HepG2 (cell line): ENCODE measurements around the gene TMEM97. TPM values are rescaled to one million over a fixed set of nuclear protein-coding genes. Genes with fewer than 3 reads are reported as not detected.
A peak's percentile ranks its signal among the peaks of the same experiment; 100 is the strongest.

Experiments used
- AFF4 ChIP-seq: sonication (generic); formaldehyde crosslinking; IDR thresholded peaks from 2 replicates; pipeline ENCODE4 v1.4.0; 2020; ENCODE audit warnings: missing genetic modification reagents
- ATF4 ChIP-seq, 2 experiments: fragments of 450-650 bp in 1 of 2; sonication (generic) in 1 of 2; formaldehyde crosslinking; IDR thresholded peaks; 2 replicates each; pipeline versions ENCODE4 v1.5.0 to v1.8.0; 2020 to 2022; ENCODE audit warnings: mild to moderate bottlenecking in 1 of 2, missing genetic modification reagents in 1 of 2
- HHEX ChIP-seq: IDR thresholded peaks from 2 replicates; pipeline ENCODE4 v1.6.1; 2016; ENCODE audit warnings: control low read depth
- KDM5B ChIP-seq: sonication (generic); formaldehyde crosslinking; IDR thresholded peaks from 2 replicates; pipeline ENCODE4 v1.4.0; 2020; ENCODE audit warnings: missing genetic modification reagents, mild to moderate bottlenecking, borderline replicate concordance
- TARDBP ChIP-seq: sonication (generic); formaldehyde crosslinking; IDR thresholded peaks from 2 replicates; pipeline ENCODE4 v1.8.0; 2022; ENCODE audit warnings: mild to moderate bottlenecking, missing genetic modification reagents
- TCF12 ChIP-seq, 2 experiments: fragments of 450-650 bp in 1 of 2; sonication (generic) in 1 of 2; formaldehyde crosslinking in 1 of 2; IDR thresholded peaks; 2 replicates each; pipeline versions ENCODE4 v1.6.1 to v1.8.0; 2017 to 2022; ENCODE audit warnings: antibody characterized with exemption in 1 of 2, mild to moderate bottlenecking in 1 of 2, missing genetic modification reagents in 1 of 2, moderate library complexity in 1 of 2
- THYN1 ChIP-seq: sonication (generic); formaldehyde crosslinking; IDR thresholded peaks from 2 replicates; pipeline ENCODE4 v1.8.1; 2023; ENCODE audit warnings: low read depth, mild to moderate bottlenecking, moderate library complexity, missing genetic modification reagents, borderline replicate concordance
- ZC3H13 ChIP-seq: sonication (generic); formaldehyde crosslinking; IDR thresholded peaks from 2 replicates; pipeline ENCODE4 v1.8.1; 2023; ENCODE audit warnings: mild to moderate bottlenecking, missing genetic modification reagents, moderate library complexity
- ZNF274 ChIP-seq: sonication (generic); formaldehyde crosslinking; IDR thresholded peaks from 2 replicates; pipeline ENCODE4 v1.5.1; 2020; ENCODE audit warnings: mild to moderate bottlenecking, missing genetic modification reagents
- ZNF512B ChIP-seq: sonication (generic); formaldehyde crosslinking; IDR thresholded peaks from 2 replicates; pipeline ENCODE4 v1.5.1; 2020; ENCODE audit warnings: missing genetic modification reagents, mild to moderate bottlenecking, borderline replicate concordance
- polyA plus RNA-seq, 8 experiments: library from polyadenylated mRNA; depleted of rRNA in 3 of 8; stranded (reverse) in 7 of 8; unstranded in 1 of 8; fragments of >200 nt; fragmentation: Illumina TruSeq in 4 of 8; extraction: Trizol in 4 of 8; gene quantifications; 2 replicates each; pipeline versions ENCODE4 v1.2.1 to v1.2.3, GENCODE V29; 2011 to 2016; ENCODE audit warnings: low read depth in 4 of 8, missing spikeins in 1 of 8, mixed read lengths in 1 of 8; ENCODE audit not compliant: insufficient read depth in 1 of 8
- total RNA-seq, 5 experiments: library from RNA; depleted of rRNA; stranded (reverse); fragments of >200 nt; fragmentation: Illumina TruSeq; extraction: Trizol; gene quantifications; 2 replicates each; pipeline ENCODE4 v1.2.3, GENCODE V29; 2016; ENCODE audit warnings: low read depth in 1 of 5
- TF ChIP-seq, protein P1 (sequence below): sonication (generic); formaldehyde crosslinking; conservative IDR thresholded peaks from 2 replicates; pipeline ENCODE4 v1.8.0; 2022; ENCODE audit warnings: mild to moderate bottlenecking, moderate library complexity, missing genetic modification reagents
- TF ChIP-seq, protein P2 (sequence below): sonication (generic); formaldehyde crosslinking; IDR thresholded peaks from 2 replicates; pipeline ENCODE4 v1.8.0; 2022; ENCODE audit warnings: mild to moderate bottlenecking, missing genetic modification reagents, moderate library complexity
- TF ChIP-seq, protein P3 (sequence below): sonication (generic); formaldehyde crosslinking; IDR thresholded peaks from 2 replicates; pipeline ENCODE4 v1.5.1; 2020; ENCODE audit warnings: missing genetic modification reagents, mild to moderate bottlenecking, borderline replicate concordance

TMEM97 gene
- total and polyA plus RNA-seq, 2 of the 13 experiments (the other 11 are each of a cell fraction or from before 2014, with no cell fraction given) = 69.6 to 137 TPM

DNA sequence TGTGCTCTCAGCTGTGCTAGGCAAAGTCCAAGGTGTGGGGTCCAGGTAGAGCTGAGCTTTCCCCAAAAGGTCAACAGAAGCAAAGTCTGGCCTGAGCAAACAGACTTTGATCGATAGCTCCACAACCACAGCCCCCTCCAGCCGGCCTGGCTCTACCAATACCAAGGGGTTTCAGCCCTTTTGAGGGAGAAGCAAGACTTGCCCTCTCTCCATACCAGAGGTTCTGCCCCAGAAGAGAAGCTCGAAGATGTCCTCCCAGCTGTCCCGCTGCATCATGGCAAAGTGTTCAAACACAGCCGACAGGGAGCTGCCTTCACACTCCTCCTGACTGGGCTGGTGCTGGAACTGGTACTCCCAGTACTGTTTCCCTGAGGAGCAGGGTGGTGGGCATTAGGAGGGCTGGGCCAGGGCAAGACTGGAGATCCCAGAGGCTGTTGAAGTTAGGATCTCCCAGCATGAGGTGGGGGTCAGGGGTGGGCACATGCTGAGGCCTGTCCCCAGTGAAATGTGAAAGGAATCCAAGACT is 49.4 kb downstream of the TMEM97 start (continued):
- TF ChIP-seq ZC3H13 (CRISPR knock-in tag) = 0 out of 2 replicates have a peak, but pooled peaks have one; percentile 79
- TF ChIP-seq AFF4 (CRISPR knock-in tag) = no peak
- no peak for TF ChIP-seq TCF12 (IDR thresholded peaks at IDR 0.05)
- peak; percentile 92; the same call in 1 of the 2 replicates for TF ChIP-seq TCF12 (CRISPR knock-in tag; IDR thresholded peaks at IDR 0.05)
- TF ChIP-seq, protein P1, sequence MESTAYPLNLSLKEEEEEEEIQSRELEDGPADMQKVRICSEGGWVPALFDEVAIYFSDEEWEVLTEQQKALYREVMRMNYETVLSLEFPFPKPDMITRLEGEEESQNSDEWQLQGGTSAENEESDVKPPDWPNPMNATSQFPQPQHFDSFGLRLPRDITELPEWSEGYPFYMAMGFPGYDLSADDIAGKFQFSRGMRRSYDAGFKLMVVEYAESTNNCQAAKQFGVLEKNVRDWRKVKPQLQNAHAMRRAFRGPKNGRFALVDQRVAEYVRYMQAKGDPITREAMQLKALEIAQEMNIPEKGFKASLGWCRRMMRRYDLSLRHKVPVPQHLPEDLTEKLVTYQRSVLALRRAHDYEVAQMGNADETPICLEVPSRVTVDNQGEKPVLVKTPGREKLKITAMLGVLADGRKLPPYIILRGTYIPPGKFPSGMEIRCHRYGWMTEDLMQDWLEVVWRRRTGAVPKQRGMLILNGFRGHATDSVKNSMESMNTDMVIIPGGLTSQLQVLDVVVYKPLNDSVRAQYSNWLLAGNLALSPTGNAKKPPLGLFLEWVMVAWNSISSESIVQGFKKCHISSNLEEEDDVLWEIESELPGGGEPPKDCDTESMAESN (CRISPR knock-in tag) = 0 out of 2 replicates have a peak, but pooled peaks have one; percentile 31
- TF ChIP-seq, protein P2, sequence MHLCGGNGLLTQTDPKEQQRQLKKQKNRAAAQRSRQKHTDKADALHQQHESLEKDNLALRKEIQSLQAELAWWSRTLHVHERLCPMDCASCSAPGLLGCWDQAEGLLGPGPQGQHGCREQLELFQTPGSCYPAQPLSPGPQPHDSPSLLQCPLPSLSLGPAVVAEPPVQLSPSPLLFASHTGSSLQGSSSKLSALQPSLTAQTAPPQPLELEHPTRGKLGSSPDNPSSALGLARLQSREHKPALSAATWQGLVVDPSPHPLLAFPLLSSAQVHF (CRISPR knock-in tag) = no peak
- no peak for TF ChIP-seq ZNF274 (CRISPR knock-in tag)
- TF ChIP-seq KDM5B = peak; percentile 75
- 0 out of 2 replicates have a peak, but pooled peaks have one; percentile 45 for TF ChIP-seq HHEX
- TF ChIP-seq ATF4 (CRISPR knock-in tag; IDR thresholded peaks at IDR 0.05) = 0 out of 4 replicates have a peak, but pooled peaks of 1 of the 2 experiments have one; percentile 45
- peak; percentile 91 for TF ChIP-seq TARDBP
- TF ChIP-seq, protein P3, sequence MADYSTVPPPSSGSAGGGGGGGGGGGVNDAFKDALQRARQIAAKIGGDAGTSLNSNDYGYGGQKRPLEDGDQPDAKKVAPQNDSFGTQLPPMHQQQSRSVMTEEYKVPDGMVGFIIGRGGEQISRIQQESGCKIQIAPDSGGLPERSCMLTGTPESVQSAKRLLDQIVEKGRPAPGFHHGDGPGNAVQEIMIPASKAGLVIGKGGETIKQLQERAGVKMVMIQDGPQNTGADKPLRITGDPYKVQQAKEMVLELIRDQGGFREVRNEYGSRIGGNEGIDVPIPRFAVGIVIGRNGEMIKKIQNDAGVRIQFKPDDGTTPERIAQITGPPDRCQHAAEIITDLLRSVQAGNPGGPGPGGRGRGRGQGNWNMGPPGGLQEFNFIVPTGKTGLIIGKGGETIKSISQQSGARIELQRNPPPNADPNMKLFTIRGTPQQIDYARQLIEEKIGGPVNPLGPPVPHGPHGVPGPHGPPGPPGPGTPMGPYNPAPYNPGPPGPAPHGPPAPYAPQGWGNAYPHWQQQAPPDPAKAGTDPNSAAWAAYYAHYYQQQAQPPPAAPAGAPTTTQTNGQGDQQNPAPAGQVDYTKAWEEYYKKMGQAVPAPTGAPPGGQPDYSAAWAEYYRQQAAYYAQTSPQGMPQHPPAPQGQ (CRISPR knock-in tag) = no peak
- TF ChIP-seq ZNF512B (CRISPR knock-in tag) = peak; percentile 59; the same call in 1 of the 2 replicates
- TF ChIP-seq THYN1 (CRISPR knock-in tag) = no peak
